Esophagus muscularis mucosa (tissue), 4 donors: ENCODE results near the gene TMEM59. TPM values are rescaled to one million over a fixed set of nuclear protein-coding genes. Genes with fewer than 3 reads are reported as not detected.
"Not testable (repeated sequence)": the region's sequence is repeated elsewhere in the genome, so short reads cannot be mapped to it uniquely, and the experiment has no call there.

Source experiments
- DNase-seq: peaks from one replicate; pipeline ENCODE4 v3.0.0-alpha.2; 2017; ENCODE audit errors: extremely low spot score
- H3K27ac ChIP-seq, 4 donors: fragments of 200-600 bp; sonication (generic); replicated peaks in 1 of 4; 1 replicate in 3 of 4; 2 replicates in 1 of 4; pipeline ENCODE4 v1.5.1; 2016 to 2019; ENCODE audit warnings: mild to moderate bottlenecking in 1 of 4
- H3K27me3 ChIP-seq, 4 donors: fragments of 200-600 bp; sonication (generic); one replicate each; pipeline versions ENCODE4 v1.5.1 to v1.6.0; 2016 to 2019
- H3K36me3 ChIP-seq, 4 donors: fragments of 200-600 bp; sonication (generic); one replicate each; pipeline ENCODE4 v1.5.1; 2016 to 2019
- H3K4me1 ChIP-seq, 4 donors: fragments of 200-600 bp; sonication (generic); one replicate each; pipeline ENCODE4 v1.5.1; 2016 to 2019
- H3K4me3 ChIP-seq, 4 donors: fragments of 200-600 bp; sonication (generic); 1 replicate in 2 of 4; 2 replicates in 2 of 4; pipeline ENCODE4 v1.5.1; 2016 to 2019; ENCODE audit warnings: mild to moderate bottlenecking in 4 of 4, moderate library complexity in 1 of 4
- H3K9me3 ChIP-seq, 4 donors: fragments of 200-600 bp; sonication (generic); 1 replicate in 3 of 4; 2 replicates in 1 of 4; pipeline ENCODE4 v1.5.1; 2016 to 2019
- CTCF ChIP-seq, 3 experiments: fragments of 200-600 bp in 2 of 3; fragments of 450-650 bp in 1 of 3; sonication (generic) in 2 of 3; IDR thresholded peaks; one replicate each; pipeline ENCODE4 v1.5.1; 2017 to 2019; ENCODE audit warnings: antibody characterized with exemption in 3 of 3, mild to moderate bottlenecking in 2 of 3, moderate library complexity in 1 of 3
- EP300 ChIP-seq: sonication (generic); formaldehyde crosslinking; IDR thresholded peaks from one replicate; pipeline ENCODE4 v1.6.1; 2017; ENCODE audit warnings: antibody characterized with exemption
- POLR2A ChIP-seq: fragments of 450-650 bp; IDR thresholded peaks from one replicate; pipeline ENCODE4 v1.6.1; 2017; ENCODE audit warnings: antibody characterized with exemption, moderate library complexity, mild to moderate bottlenecking, low read depth
- POLR2AphosphoS5 ChIP-seq, 2 donors: sonication (generic); formaldehyde crosslinking; IDR thresholded peaks; one replicate each; pipeline ENCODE4 v1.6.1; 2017; ENCODE audit warnings: antibody characterized with exemption in 2 of 2
- WGBS: methylation state at CpG from one replicate; pipeline ENCODE4 v1.1.5; 2018; 5-methylcytosine and 5-hydroxymethylcytosine counted together
- intact Hi-C: fragments of 100-400 bp; cut with DNase I; formaldehyde crosslinking; loops from one replicate; pipeline ENCODE4 v1.15.1; 2023
- total RNA-seq, 4 donors: library from RNA; depleted of rRNA; stranded (reverse); fragments of >200 nt; gene quantifications; one replicate each; pipeline versions ENCODE4 v1.1.0 to v1.2.1, GENCODE V29; 2016

TMEM59 gene
- total RNA-seq, 4 donors from 2014 or later: 238 to 334 (median 288) TPM

DNA sequence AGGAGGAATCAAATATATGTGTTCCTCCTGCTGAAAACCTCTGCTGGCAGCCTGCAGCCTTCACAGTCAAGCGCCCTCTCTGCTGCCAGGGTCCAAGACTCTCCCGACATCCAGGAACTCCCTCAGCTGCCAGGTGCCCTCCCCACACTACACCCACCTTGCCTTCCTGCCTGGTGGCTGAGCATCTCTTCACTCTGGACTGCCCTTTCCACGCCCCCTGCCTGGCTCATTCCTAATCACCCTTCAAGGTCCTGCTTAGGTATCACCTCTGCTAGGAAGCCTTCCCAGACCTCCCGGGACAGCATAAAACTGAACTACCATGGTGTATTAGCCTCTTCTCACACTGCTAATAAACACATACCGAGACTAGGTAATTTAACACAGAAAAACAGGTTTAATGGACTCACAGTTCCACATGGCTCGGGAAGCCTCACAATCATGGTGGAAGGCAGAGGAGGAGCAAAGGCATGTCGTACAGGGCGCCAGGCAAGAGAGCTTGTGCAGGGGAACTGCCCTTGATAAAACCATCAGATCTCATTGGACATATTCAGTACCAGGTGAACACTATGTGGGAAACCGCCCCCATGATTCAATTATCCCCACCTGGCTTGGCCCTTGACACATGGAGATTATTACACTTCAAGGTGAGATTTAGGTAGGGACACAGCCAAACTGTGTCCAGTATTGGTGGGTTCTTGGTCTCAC, 50.3 kb downstream of the TMEM59 start:
- intact Hi-C loops: no loop called here
- Histone ChIP-seq H3K27ac (no peak overlapping the region), H3K36me3 (no peaks in the 10 kb centered on the region), H3K9me3 (no peaks in the 10 kb centered on the region), H3K27me3 (no peaks in the 10 kb centered on the region), H3K4me1 (no peaks in the 10 kb centered on the region), H3K4me3 (no peak overlapping the region)
- DNase-seq: no peak
- TF ChIP-seq CTCF (IDR thresholded peaks at IDR 0.05) (no peak), EP300 (no peak), POLR2AphosphoS5 (IDR thresholded peaks at IDR 0.05) (no peak), POLR2A (no peak)
- 72% methylated on average over 9 of the region's 9 CpGs for WGBS

DNA sequence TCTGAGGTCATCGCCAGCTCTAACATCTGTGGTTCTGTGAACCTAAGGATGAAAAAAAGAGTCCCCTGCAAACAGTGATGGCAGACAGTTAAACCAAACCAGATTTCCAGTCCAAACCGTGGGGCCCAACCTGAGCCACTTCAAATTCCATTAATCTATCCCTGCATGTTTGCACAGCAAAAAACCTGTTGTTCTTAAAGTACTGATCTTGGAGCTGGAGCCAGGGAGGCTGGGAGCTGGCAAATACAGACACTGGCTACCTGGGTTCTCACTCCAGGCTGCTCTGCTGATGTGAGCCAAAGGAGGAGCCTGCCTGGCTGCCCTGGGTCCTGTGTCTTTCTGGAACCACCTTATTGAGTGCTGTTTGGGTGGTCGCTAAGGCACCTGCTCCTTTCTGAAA, 51.4 kb downstream of the TMEM59 start:
- H3K4me1 ChIP-seq: no peaks in the 10 kb centered on the region
- no peaks in the 10 kb centered on the region for H3K27me3 ChIP-seq
- TF ChIP-seq EP300 (no peak), CTCF (IDR thresholded peaks at IDR 0.05) (no peak), POLR2AphosphoS5 (IDR thresholded peaks at IDR 0.05) (no peak), POLR2A (no peak)
- no peaks in the 10 kb centered on the region for H3K9me3 ChIP-seq
- no peaks in the 10 kb centered on the region for H3K36me3 ChIP-seq
- intact Hi-C loops: no loop called here
- 52% methylated on average over 3 of the region's 3 CpGs for WGBS
- H3K4me3 ChIP-seq: no peak overlapping the region
- DNase-seq: peak; percentile 80
- no peak overlapping the region for H3K27ac ChIP-seq

DNA sequence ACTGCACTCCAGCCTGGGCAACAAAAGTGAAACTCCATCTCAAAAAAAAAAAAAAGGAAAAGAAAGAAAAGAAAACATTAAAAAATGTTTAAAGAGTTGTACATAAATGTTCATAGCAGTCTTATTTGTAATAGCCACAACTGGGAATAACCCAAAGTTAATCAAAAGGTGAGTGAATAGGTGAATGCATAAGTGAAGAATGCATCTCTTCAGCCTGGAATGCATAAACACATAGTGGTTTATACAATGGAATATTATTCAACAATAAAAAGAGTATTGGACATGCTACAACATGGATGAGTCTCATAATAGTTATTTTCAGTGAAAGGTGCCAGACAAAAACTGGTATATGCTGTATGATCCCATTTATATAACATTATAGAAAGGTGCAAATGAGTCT, 53.1 kb downstream of the TMEM59 start:
- intact Hi-C loops: no loop called here
- TF ChIP-seq POLR2A (no peak), POLR2AphosphoS5 (IDR thresholded peaks at IDR 0.05) (no peak), EP300 (no peak), CTCF (IDR thresholded peaks at IDR 0.05) (no peak)
- Histone ChIP-seq H3K4me1 (no peaks in the 10 kb centered on the region), H3K9me3 (no peaks in the 10 kb centered on the region), H3K36me3 (no peaks in the 10 kb centered on the region), H3K27ac (no peak overlapping the region), H3K4me3 (no peak overlapping the region), H3K27me3 (no peaks in the 10 kb centered on the region)
- DNase-seq: no peak

GRCh38 chr1:53998223-53998622, 54.8 kb downstream of the TMEM59 start:
- Histone ChIP-seq H3K36me3 (no peaks in the 10 kb centered on the region), H3K9me3 (no peaks in the 10 kb centered on the region), H3K27ac (no peak overlapping the region), H3K27me3 (no peaks in the 10 kb centered on the region), H3K4me3 (no peak overlapping the region), H3K4me1 (no peaks in the 10 kb centered on the region)
- intact Hi-C loops: no loop called here
- 91% methylated on average over 1 of the region's 1 CpG for WGBS
- TF ChIP-seq EP300 (no peak), POLR2AphosphoS5 (IDR thresholded peaks at IDR 0.05) (no peak), CTCF (IDR thresholded peaks at IDR 0.05) (no peak), POLR2A (no peak)
- DNase-seq: no peak

- no peak overlapping the region for H3K4me3 ChIP-seq
- H3K36me3 ChIP-seq: no peaks in the 10 kb centered on the region
- 97% methylated on average over 1 of the region's 1 CpG for WGBS
- no peaks in the 10 kb centered on the region for H3K27me3 ChIP-seq
- intact Hi-C loops: no loop called here
- no peaks in the 10 kb centered on the region for H3K9me3 ChIP-seq
- H3K27ac ChIP-seq: no peak overlapping the region
- H3K4me1 ChIP-seq: no peaks in the 10 kb centered on the region
- DNase-seq: no peak
- TF ChIP-seq EP300 (no peak), POLR2AphosphoS5 (IDR thresholded peaks at IDR 0.05) (no peak), CTCF (IDR thresholded peaks at IDR 0.05) (no peak), POLR2A (no peak)
Observed at GRCh38 chr1:53995683-53996082, 57.3 kb downstream of the TMEM59 start.

DNA sequence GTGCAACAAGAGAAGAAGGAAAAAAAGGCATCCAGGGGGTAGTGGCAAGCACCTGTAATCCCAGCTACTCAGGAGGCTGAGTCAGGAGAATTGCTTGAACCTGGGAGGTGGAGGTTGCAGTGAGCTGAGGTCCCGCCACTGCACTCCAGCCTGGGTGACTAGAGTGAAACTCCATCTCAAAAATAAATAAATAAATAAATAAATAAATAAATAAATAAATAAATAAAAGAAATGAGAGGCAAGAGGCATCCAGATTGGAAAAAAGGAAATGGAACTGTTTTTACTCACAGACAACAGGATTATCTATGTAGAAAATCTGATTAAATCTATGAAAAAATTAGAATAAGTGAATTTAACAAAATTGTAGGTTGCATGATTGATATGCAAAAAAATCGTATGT, 58.5 kb downstream of the TMEM59 start:
- not testable (repeated sequence) for H3K36me3 ChIP-seq, DNase-seq
- 85% methylated on average over 2 of the region's 2 CpGs for WGBS

More for the DNA sequence above, 58.5 kb downstream of the TMEM59 start:
- H3K4me3 ChIP-seq, H3K4me1 ChIP-seq, intact Hi-C loops, H3K9me3 ChIP-seq, H3K27ac ChIP-seq, H3K27me3 ChIP-seq: not testable (repeated sequence)
